Gastroesophageal sphincter (tissue), 3 donors: ENCODE results near the gene SH3RF3.

ENCODE experiments used
- EP300 ChIP-seq: sonication (generic); formaldehyde crosslinking; IDR thresholded peaks from one replicate; pipeline ENCODE4 v1.6.1; 2017; ENCODE audit warnings: antibody characterized with exemption, mild to moderate bottlenecking
- POLR2A ChIP-seq, 2 donors: fragments of 450-650 bp; IDR thresholded peaks; one replicate each; pipeline ENCODE4 v1.6.1; 2017; ENCODE audit warnings: antibody characterized with exemption in 2 of 2, mild to moderate bottlenecking in 2 of 2, moderate library complexity in 1 of 2
- TF ChIP-seq, protein P1 (sequence below), 4 experiments: fragments of 200-600 bp in 2 of 4; fragments of 450-650 bp in 2 of 4; sonication (generic) in 1 of 4; IDR thresholded peaks; one replicate each; pipeline ENCODE4 v1.5.1; 2017 to 2019; ENCODE audit warnings: antibody characterized with exemption in 4 of 4, mild to moderate bottlenecking in 2 of 4, moderate library complexity in 2 of 4

GRCh38 chr2:109409321-109410038, 280.5 kb downstream of the SH3RF3 start:
- TF ChIP-seq, protein P1, sequence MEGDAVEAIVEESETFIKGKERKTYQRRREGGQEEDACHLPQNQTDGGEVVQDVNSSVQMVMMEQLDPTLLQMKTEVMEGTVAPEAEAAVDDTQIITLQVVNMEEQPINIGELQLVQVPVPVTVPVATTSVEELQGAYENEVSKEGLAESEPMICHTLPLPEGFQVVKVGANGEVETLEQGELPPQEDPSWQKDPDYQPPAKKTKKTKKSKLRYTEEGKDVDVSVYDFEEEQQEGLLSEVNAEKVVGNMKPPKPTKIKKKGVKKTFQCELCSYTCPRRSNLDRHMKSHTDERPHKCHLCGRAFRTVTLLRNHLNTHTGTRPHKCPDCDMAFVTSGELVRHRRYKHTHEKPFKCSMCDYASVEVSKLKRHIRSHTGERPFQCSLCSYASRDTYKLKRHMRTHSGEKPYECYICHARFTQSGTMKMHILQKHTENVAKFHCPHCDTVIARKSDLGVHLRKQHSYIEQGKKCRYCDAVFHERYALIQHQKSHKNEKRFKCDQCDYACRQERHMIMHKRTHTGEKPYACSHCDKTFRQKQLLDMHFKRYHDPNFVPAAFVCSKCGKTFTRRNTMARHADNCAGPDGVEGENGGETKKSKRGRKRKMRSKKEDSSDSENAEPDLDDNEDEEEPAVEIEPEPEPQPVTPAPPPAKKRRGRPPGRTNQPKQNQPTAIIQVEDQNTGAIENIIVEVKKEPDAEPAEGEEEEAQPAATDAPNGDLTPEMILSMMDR (IDR thresholded peaks at IDR 0.05) = no peak
- TF ChIP-seq POLR2A (IDR thresholded peaks at IDR 0.05) (no peak), EP300 (no peak)
